GM19324 (cell line): ENCODE measurements around the gene P2RY8.
"Not testable (repeated sequence)": the region's sequence is repeated elsewhere in the genome, so short reads cannot be mapped to it uniquely, and the experiment has no call there.

ENCODE experiments used
- ATAC-seq: cut with Tn5 transposase; IDR thresholded peaks from one replicate; pipeline ENCODE4 v1.9.1; 2021; ENCODE audit warnings: mild to moderate bottlenecking, moderate library complexity; ENCODE audit not compliant: unreplicated experiment, low FRiP score

Gene P2RY8, protein sequence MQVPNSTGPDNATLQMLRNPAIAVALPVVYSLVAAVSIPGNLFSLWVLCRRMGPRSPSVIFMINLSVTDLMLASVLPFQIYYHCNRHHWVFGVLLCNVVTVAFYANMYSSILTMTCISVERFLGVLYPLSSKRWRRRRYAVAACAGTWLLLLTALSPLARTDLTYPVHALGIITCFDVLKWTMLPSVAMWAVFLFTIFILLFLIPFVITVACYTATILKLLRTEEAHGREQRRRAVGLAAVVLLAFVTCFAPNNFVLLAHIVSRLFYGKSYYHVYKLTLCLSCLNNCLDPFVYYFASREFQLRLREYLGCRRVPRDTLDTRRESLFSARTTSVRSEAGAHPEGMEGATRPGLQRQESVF

DNA sequence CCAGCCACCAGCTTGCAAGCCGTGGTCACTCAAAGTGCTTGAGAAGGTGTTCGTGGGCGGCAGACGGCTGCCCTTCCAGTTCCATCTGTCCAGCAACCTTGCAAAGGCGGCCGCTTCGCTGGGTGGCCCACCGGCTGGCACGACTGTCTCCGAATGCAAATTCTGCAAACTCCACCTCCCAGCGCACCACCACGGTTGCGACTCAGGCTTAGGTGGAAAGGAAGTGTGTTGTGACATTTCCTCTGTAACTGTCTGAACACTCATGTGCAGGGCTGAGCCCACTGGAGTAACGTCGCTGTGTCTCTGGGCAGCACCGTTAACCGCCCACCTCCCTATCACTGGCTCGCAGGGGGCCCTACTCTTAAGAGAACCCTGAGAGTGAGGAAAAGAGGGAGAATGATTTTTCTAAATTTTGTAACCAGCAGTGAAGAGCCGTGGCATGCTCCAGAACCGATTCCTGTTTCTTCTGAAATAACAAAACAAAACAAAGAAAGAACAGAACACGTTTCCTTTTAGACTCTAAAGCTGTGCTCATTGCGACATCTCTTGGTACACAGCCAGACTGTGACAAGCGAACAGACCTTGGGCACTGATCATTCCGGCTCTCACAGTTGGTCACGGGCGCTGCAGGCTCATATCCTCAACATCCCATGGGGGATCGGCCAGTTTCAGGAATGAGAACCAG is at the start of gene P2RY8:
Gene P2RY8, minus strand, starts transcription at position 155 of the 685 bp plus-strand sequence. CDS start 70,627 bp downstream, outside the sequence.
- peak; percentile 76 for ATAC-seq

DNA sequence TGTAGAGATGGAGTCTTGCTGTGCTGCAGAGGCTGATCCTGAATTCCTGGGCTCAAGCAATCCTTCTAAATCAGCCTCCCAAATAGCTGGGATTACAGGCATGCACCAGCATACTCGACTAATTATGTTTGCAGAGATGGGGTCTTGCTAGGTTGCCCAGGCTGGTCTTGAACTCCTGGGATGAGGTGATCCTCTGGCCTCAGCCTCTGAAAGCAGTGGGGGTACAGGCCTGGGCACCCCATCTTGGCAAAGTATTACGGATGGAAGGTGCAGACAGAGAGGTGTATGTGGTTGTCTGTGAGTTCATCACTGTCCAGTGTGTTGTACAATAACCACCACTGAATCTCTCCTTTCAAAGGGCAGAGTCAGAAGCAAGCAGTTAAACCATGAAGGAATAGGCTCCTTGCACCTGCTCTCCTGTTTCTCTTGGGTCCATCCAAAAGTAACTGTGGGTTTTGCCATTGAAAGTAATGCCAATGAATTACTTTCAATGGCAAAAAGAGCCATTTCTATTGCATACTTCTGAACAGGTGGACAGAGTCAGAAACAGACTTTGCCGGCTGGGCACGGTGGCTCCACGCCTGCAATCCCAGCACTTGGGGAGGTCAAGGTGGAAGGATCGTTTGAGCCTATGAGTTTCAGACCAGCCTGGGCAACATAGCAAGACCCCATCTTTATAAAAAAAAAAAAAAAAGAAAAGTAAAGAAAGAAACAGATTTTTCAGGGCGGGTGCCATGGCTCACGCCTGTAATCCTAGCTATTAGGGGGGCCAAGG is 47.4 kb upstream of the P2RY8 start:
- ATAC-seq: no peak

DNA sequence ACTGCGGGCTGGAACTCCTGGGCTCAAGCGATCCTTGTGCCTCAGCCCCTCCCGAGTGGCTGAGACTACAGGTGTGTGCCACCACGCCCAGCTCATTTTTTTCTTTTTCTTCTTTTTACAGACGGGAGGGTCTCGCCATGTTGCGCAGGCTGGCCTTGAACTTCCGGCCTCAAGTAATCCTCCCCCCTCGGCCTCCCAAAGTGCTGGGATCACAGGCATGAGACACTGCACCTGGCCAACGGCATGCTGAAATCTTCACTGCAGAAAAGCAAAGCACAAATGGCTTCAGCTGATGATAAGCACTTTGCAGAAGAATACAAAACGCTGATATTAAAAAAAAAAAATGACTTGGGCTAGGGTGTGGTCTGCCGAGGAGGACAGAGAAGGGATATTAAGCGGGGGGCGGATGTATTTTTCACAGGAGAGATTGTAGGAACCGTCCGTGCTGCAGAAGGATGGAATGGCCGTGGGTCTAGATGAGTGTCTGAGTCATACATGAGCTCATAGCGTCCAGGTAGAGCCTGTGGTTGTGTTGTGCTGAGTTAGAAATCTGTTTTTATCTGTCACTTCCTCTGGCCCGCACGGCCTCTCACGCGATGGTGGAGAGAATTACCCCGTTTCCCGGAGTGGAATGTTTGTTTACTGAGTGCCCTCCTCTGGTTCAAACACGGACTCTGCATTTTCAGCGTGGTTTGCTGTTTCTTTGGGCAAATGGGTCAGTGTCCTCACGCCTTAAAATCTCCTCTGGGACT is 45.9 kb upstream of the P2RY8 start:
- peak; percentile 67 for ATAC-seq

DNA sequence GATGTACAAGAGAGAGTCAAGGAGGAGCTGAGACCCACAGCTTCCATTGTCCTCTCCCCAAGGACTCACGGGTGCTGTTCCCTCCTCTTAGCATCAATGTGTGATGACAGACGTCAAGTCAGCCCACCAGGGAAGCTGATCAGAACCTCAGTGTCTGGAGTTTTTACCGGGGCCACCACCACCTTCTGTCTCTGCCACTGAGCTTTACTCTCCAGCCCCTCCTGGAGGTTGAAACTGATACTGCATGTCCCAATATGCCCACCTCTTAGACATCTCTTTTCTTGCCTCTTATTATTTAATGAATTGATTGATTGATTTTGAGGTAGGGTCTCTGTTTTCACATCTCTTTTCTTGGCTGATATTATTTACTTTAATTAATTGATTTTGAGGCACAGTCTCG is 44.1 kb upstream of the P2RY8 start:
- no peak for ATAC-seq

DNA sequence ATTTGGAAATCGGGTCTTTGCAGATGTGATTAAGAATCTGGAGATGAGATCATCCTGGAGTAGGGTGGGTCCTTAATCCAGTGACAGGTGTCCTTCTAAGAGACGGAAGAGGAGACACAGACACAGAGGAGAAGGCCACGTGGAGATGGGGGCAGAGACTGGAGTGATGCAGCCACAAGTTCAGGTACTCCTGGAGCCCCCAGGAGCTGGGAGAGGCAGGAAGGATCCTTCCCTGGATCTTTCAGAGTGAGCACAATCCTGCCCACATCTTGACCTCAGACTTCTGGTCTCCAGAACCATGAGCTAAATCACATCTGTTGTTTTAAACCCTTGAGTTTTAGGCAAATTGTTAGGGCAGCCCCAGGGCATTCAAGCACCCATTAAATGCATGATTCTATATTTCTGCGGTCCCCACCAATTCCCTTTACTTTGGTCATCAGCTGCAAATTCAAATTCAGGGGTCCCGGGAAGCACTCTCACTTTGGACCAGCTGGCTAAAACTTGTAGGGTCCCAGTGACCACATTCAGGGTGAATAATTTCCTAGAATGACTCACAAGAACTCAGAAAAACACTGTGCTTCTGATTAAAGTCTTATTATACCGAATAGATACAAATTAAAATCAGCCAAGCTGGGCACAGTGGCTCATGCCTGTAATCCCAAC is 41.7 kb upstream of the P2RY8 start:
- ATAC-seq: no peak

DNA sequence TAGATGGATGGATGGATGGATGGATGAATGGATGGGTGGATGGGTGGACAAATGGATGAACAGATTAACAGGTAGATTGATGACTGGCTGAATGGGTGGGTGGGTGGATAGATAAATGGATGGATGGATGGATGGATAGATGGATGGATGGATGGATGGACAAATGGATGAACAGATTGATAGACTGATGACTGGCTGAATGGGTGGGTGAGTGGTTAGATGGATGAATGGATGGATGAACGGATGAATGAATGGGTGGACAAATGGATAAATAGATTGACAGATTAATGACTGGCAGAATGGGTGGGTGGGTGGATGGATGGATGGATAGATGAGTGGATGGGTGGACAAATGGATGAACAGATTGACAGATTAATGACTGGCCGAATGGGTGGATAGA is 40.9 kb upstream of the P2RY8 start:
- no peak for ATAC-seq

DNA sequence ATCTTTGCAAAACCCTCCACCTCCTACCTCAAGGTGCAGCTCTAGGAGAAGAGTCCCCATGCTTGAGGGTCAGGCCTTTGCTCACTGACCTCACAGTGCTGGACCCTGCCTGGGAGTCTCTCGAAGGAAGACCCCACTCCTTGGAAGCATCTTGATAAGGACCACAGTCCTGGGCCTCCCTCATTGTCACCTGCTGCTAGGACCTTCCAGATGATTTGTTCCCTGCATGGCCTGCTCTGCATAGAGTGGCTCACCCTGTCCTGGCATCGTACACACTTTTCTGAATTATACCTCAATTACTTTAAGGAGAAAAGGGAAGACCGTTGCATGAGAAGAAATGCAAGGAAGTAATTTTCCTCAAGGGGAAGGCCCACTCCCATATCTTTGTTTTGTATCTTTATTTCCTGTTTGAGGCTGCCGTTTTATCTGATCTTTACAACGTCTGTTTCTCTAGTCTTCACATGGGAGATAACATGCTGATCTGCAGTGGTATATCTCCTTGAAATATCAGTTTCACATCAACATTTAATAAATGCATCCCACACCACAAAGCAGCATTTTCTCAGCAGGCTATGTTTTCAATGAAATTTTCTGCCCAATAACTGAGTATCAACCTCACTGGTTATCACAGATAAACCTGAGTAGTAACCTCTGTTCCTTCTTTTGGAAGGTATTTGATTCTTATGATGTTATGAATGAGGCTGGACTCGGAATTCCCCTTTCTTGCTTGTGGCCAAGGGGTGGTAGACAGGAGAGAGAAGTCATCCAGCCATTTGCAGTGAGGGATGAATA is 39.4 kb upstream of the P2RY8 start:
- ATAC-seq: no peak

DNA sequence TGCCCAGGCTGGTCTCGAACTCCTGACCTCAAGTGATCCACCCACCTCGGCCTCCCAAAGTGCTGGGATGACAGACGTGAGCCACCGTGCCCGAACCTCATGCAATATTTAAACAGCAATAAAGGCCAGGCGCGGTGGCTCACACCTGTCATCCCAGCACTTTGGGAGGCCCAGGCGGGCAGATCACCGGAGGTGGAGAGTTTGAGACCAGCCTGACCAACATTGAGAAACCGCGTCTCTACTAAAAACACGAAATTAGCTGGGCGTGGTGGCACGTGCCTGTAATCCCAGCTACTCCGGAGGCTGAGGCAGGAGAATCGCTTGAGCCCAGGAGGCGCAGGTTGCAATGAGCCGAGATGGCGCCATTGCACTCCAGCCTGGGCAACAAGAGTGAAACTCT is 37.2 kb upstream of the P2RY8 start:
- ATAC-seq: not testable (repeated sequence)

DNA sequence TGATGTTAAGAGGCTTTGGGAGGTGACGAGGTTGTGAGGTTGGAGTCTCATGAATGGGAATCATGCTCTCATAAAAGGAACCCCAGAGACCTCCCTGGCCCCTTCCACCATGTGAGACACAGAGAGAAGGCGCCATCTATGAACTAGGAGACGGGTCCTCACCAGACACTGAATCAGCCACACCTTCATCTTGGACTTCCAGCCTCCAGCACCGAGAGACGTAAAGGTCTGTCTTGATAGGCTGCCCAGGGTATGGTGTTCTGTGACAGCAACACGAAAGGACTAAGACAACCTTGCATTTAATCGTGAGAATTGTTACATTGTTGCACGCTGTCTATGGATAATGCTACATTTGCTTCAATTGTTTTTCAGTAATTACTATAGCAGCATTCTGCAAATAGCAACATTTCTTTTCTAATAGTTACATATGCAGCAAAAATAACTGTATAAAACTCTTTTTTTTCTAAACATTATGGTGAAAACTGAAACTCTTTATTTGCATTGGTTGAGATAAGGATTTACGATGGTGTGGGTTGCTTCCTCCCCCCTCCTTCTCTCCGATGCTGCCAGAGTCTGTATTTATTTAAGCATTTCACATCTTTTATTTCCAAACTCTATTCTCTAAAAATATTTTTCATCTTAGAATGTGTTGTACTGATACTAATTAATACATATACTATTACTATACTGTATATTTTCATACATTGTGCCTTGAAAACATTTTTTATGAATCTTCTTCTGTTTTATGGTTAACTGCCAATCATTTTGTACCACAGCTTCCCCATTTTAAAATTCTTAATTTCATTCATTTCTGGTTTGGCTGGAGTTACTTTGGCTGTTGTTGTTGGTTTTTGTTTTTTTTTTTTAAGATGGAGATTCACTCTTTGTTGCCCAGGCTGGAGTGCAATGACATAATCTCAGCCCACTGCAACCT is 28.0 kb upstream of the P2RY8 start:
- ATAC-seq: no peak

DNA sequence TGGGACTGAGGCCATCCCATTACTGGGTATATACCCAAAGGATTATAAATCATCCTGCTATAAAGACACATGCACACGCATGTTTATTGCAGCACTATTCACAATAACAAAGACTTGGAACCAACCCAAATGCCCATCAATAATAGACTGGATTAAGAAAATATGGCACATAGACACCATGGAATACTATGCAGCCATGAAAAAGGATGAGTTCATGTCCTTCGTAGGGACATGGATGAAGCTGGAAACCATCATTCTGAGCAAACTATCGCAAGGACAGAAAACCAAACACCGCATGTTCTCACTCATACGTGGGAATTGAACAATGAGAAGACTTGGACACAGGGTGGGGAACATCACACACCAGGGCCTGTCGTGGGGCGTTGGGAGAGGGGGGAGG is 27.1 kb upstream of the P2RY8 start:
- not testable (repeated sequence) for ATAC-seq

DNA sequence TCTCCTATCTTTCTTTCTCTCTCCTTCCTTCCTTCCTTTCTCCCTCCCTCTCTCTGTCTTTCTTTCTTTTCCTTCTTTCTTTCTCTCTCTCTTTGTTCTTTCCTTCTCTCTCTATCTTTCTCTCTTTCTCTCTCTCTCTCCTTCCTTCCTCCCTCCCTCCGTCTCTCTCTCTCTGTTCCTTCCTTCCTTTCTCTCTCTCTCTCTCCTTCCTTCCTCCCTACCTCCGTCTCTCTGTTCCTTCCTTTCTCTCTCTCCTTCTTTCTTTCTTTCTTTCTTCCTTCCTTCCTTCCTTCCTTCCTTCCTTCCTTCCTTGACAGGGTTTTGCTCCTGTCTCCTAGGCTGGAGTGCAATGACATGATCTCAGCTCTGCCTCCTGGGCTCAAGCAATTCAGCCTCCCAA is 24.2 kb upstream of the P2RY8 start:
- no peak for ATAC-seq

DNA sequence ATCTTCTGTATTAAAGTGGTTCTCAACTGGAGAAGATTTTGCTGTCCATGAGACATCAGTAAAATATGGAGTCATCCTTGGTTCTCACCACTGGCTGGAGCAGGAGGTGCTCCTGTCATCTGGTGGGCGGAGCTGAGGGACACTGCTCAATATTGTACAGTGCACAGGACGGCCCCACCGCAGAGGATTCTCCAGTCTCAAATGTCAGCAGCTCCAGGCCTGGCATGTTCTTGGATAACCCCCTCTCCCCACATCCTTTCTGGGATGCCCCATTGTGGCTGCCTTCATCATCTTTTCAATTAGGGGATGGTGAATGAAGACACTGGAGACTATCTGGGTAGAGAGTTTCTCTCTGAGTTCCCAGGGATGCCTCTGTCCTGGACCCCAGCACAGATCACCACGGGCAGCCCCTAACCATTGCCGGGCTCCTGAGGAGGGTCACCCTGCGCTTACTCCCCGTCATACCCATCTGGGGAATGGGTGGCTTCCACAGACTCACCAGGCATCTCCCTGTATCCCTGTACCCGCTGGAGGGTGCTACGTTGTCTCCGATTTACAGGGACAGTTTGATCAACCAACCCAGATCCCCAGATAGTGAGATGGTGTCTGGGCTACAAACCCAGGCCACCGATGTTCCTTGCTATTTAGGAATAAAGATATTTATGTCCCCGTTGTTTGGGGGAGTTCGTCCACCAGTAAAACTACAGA is 21.9 kb upstream of the P2RY8 start:
- ATAC-seq: no peak

DNA sequence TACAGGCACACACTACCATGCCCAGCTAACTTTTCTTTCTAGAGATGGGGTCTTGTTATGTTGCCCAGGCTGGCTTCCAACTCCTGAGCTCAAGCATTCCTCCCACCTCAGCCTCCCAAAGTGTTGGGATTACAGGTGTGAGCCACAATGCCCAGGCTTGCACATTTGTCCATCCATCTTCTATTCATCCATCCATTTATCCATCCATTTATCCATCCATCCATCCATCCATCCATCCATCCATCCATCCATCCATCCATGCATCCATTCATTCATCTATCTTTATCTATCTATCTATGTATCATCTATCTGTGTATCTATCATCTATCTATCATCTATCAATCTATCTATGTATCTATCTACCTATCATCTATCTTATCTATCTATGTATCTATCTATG is 20.5 kb upstream of the P2RY8 start:
- not testable (repeated sequence) for ATAC-seq

DNA sequence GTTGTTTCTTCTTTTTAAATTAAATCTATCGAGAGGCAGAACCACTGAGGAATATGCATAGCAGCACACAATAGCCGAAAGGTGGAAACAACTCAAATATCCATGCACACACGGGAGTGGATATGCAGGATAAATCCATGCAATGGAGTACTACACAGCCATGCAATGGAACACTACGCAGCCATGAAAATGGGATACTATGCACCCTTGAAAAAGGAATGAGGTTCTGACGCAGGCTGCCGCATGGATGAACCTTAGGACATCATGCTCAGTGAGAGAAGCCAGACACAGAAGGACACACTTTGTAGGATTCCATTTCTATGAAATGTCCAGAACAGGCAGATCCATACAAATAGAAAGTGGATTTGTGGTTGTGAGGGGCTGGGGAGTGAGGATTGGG is 18.4 kb upstream of the P2RY8 start:
- ATAC-seq: no peak

DNA sequence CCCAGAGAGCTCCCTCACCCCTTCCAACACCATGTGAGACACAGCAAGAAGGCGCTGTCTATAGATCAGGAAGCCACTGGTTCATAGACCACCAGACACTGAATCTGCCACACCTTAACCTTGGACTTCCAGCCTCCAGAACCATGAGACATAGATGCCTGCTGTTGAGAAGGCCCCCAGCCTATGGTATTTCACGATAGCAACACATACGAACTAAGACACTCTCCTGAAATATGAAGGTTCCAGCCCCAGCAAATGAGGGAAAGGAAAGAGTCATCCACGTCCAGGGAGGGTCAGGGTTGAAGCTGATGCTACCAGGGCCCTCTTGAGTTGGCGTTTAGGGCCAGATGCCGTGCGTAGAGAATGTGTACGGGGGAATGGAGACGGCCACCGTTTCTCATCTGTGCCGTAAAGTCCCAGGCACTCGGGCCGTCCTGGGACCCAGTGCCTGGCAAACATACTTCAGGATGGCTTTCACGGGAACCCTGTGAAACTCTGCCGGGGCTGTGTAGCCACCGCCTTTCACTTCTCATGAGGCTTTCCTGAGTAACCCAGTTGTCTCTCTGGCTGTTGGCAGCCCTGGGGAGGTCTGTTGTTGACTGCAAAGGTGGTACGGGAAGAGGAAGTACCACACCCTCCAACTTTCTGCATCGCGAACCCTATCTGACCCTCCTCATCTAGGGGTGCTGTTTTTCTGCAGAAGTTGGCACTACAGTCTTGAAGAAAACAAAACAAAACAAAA is 17.7 kb upstream of the P2RY8 start:
- ATAC-seq: no peak

DNA sequence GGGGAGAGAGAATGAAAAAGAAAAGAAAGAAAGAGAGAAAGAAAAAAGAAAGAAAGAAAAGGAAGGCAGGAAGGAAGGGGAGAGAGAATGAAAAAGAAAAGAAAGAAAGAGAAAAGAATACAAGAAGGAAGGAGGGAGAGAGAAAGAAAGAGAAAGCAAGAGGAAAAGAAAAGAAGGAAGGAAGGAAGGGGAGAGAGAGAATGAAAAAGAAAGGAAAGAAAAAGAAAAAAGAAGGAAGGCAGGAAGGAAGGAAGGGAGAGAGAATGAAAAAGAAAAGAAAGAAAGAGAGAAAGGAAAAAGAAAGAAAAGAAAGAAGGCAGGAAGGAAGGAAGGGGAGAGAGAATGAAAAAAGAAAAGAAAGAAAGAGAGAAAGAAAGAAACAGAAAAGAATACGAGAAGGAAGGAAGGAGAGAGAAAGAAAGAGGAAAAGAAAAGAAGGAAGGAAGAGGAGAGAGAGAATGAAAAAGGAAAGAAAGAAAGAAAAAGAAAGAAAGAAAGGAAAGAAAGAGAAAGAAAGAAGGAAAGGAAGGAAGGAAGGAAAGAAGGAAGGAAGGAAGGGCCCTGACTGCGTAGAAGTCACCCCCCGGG is 15.1 kb upstream of the P2RY8 start:
- no peak for ATAC-seq
